KOPT-K1 (cell line): Measurements from ENCODE around the gene RNF152.

Source experiments
- H3K27ac ChIP-seq: fragments of 200-600 bp; sonication (generic); 2 replicates; pipeline ENCODE4 v1.5.1; 2016; ENCODE audit warnings: antibody characterized with exemption, mild to moderate bottlenecking, low read depth, low read length; ENCODE audit not compliant: poor library complexity, severe bottlenecking
- H3K36me3 ChIP-seq: fragments of 200-600 bp; sonication (generic); 2 replicates; pipeline ENCODE4 v1.5.1; 2017; ENCODE audit warnings: antibody characterized with exemption, mild to moderate bottlenecking, low read length, moderate library complexity; ENCODE audit not compliant: insufficient read depth
- H3K9me3 ChIP-seq: fragments of 200-600 bp; sonication (generic); 2 replicates; pipeline ENCODE4 v1.5.1; 2017; ENCODE audit warnings: antibody characterized with exemption, low read length, mild to moderate bottlenecking; ENCODE audit not compliant: insufficient read depth, poor library complexity, severe bottlenecking

RNF152 gene

GRCh38 chr18:61851940-61852451 lies 40.8 kb downstream of the RNF152 start:
- H3K27ac ChIP-seq = no peak overlapping the region

DNA sequence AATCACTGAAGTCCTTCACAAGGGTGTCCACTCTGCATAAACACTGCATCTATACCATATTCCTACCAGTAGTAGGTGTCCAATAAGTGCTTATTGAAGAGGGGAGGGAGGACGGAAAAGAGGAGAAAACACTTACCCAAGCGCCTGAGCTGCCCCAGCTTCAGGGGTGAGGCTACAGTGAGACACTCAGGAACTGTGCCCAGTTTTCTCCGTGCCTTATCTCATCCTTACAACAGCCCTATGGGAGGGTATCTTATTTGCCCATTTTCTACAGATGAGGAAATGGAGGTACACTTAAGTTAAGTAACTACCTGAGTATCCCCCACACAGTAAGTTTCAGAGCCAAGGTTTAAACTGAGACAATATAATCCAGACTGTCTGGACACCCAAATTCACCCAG lies 41.5 kb downstream of the RNF152 start:
- Histone ChIP-seq H3K27ac (no peak overlapping the region), H3K36me3 (no peaks in the 10 kb centered on the region)

More at GRCh38 chr18:61851940-61852451, 40.8 kb downstream of the RNF152 start:
- Histone ChIP-seq H3K9me3 (no peaks in the 10 kb centered on the region), H3K36me3 (no peaks in the 10 kb centered on the region)

GRCh38 chr18:61850756-61851155 lies 42.1 kb downstream of the RNF152 start:
- H3K27ac ChIP-seq = no peak overlapping the region
- no peaks in the 10 kb centered on the region for H3K36me3 ChIP-seq
- no peaks in the 10 kb centered on the region for H3K9me3 ChIP-seq

More for the DNA sequence above, 41.5 kb downstream of the RNF152 start:
- no peaks in the 10 kb centered on the region for H3K9me3 ChIP-seq

DNA sequence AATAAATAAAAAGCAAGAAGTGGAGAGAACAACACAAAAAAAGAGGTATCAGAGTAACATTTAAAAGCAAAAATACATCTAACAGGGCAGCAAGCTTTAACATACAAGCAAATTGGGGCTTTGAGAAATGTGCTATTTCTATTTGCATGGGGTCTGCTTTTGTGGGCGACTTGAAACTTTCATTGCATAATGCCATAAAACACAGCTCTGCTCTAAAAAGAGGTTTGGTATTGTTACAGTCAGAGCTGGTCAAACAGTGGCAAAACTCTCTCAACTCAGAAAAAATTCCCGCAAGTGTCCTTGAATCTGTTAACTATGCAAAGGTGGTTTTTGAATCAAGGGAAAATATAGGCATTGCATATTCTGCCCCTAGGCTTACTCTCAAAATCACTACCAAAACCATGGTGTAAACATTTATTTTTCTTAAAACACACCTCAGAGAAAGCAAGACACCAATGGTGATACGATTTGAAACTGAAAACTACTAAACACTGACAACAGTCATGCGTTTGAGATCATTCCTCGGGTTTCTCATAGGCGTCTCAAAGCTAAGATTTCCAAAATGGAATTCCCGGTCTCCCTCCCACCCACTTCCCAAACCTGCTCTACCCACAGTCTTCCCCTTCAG lies 45.5 kb downstream of the RNF152 start:
- H3K9me3 ChIP-seq = no peaks in the 10 kb centered on the region
- no peak overlapping the region for H3K27ac ChIP-seq
- no peaks in the 10 kb centered on the region for H3K36me3 ChIP-seq

GRCh38 chr18:61845197-61845596 lies 47.6 kb downstream of the RNF152 start:
- H3K9me3 ChIP-seq = no peaks in the 10 kb centered on the region
- no peak overlapping the region for H3K27ac ChIP-seq
- no peaks in the 10 kb centered on the region for H3K36me3 ChIP-seq

DNA sequence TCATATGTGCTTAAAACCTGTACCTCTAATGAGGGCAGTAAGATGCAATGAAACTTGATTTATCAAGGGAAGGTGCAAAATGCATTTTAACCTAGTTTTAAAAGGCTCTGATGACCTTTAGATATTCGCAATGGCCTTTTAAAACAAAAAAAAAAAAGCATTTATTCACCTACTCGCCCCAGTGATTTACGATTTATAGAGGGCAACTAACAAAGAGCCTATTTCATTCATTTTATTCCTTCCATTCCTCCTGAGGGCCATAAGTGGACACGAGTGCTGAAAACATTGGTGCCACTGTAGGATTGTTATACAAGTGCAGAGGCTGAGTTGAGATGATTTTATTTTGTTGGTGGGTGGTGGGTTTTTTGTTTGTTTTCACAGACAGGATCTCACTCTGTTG lies 48.1 kb downstream of the RNF152 start:
- H3K36me3 ChIP-seq = no peaks in the 10 kb centered on the region
- H3K27ac ChIP-seq = no peak overlapping the region
- peaks cover 2% of the 10 kb centered on the region for H3K9me3 ChIP-seq

DNA sequence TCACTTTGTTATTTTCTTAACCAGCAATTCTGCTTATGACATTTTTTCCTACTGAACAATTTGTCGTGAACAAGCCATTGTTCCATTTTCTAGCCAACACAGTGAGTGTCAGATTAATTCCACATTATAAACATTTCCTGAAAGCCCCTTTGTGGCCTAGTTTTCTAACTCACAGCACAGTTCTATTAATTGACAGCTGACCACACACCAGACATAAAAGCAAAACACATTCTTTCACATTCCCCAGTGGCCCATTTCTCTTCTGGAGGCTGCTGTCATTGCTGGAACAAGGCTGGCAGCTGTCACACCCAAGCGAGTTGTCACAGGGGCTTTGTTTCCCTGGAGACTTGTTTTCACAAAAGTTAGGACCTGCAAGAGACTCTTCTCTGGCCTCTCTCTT lies 50.7 kb downstream of the RNF152 start:
- no peaks in the 10 kb centered on the region for H3K36me3 ChIP-seq
- H3K9me3 ChIP-seq = peaks cover 11% of the 10 kb centered on the region
- H3K27ac ChIP-seq = no peak overlapping the region

GRCh38 chr18:61841706-61842105 lies 51.1 kb downstream of the RNF152 start:
- H3K36me3 ChIP-seq = no peaks in the 10 kb centered on the region
- peaks cover 15% of the 10 kb centered on the region for H3K9me3 ChIP-seq
- no peak overlapping the region for H3K27ac ChIP-seq

DNA sequence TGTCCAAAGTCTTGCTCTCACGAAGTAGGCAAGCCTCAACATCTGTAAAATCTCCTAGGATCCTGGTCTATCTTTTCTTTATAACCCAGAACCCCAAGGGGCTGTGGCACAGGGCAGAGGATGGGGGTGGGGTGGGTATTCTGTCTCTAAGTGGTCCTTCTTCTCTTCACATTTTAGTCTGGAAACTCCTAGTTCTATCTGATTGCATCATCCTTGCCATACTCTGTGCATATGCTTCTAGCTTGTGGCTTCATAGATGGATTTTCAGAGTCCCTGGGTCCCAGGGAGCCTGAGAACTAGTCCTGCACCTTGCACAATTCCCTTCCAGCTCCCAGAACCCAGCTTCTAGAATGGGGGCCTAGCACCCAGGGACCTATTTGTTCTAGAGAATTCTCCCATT lies 52.5 kb downstream of the RNF152 start:
- H3K9me3 ChIP-seq = peaks cover 27% of the 10 kb centered on the region
- H3K36me3 ChIP-seq = no peaks in the 10 kb centered on the region
- no peak overlapping the region for H3K27ac ChIP-seq

DNA sequence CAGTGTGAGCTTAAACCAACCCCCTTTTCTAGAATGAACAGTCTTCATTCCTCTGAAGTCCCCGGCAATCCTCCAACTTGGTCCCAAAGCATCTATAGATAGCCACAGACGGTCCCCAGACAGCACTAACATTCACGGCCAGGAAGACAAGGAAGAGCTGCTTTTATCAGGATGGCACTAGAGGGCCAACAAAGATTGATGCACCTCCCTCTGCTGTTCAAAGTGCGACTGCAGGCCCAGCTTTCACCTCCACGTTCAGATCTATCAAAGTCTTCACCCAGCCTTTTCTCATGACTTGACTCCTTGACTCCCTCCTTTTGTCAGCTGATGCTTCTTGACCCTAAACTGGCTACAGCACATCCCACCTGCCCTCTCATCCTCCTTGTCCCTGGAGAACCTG lies 54.3 kb downstream of the RNF152 start:
- peaks cover 27% of the 10 kb centered on the region for H3K9me3 ChIP-seq
- no peaks in the 10 kb centered on the region for H3K36me3 ChIP-seq
- no peak overlapping the region for H3K27ac ChIP-seq

DNA sequence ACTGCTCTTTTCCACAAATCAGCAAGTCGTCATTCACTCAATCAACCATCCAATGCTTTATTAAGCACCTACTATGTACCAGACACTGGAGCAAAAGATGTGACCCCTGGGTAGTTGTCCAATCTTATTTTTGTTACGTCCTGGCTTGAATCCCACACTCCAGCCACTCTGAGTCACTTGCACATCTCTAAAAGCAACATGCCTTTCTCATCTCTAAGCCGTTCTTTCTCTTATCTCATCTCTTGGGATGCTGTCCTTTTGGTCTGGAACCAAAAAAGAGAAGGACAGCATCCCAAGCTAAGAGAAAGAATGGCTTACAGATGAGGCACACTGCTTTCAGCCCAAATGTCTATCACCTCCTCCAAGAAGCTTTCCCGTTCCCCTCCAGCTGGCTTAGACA lies 58.8 kb downstream of the RNF152 start:
- H3K9me3 ChIP-seq = peaks cover 20% of the 10 kb centered on the region
- peak overlapping the region; percentile 72 for H3K27ac ChIP-seq
- H3K36me3 ChIP-seq = no peaks in the 10 kb centered on the region

GRCh38 chr18:61833387-61833786 lies 59.4 kb downstream of the RNF152 start:
- H3K36me3 ChIP-seq = no peaks in the 10 kb centered on the region
- H3K9me3 ChIP-seq = peaks cover 20% of the 10 kb centered on the region
- peak overlapping the region; percentile 72 for H3K27ac ChIP-seq

GRCh38 chr18:61832858-61833257 lies 59.9 kb downstream of the RNF152 start:
- Histone ChIP-seq H3K36me3 (no peaks in the 10 kb centered on the region), H3K27ac (peak overlapping the region; percentile 72), H3K9me3 (peaks cover 17% of the 10 kb centered on the region)

- no peak overlapping the region for H3K27ac ChIP-seq
- no peaks in the 10 kb centered on the region for H3K36me3 ChIP-seq
- H3K9me3 ChIP-seq = peaks cover 6% of the 10 kb centered on the region
Observed at GRCh38 chr18:61831071-61831470, 61.7 kb downstream of the RNF152 start.

DNA sequence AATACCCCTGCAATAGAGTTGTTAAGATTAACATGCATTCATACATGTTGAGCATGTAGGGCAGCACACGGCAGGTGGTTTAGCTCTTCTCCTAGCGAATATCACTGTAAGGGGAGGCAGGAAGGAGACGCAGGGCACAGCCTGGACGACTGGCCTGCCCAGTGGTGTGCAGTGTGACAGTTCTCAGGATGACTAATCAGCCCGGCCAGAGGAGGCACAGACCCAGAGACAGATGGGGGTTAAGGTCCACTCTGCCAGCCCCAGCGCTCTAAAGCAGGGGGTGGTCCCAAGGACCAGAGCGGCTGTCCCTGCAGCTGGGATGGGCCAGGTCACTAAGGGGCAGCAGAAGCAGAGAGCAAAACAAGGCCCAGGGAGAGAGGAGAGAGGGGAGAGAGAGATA lies 63.7 kb downstream of the RNF152 start:
- no peak overlapping the region for H3K27ac ChIP-seq
- no peaks in the 10 kb centered on the region for H3K9me3 ChIP-seq
- no peaks in the 10 kb centered on the region for H3K36me3 ChIP-seq

DNA sequence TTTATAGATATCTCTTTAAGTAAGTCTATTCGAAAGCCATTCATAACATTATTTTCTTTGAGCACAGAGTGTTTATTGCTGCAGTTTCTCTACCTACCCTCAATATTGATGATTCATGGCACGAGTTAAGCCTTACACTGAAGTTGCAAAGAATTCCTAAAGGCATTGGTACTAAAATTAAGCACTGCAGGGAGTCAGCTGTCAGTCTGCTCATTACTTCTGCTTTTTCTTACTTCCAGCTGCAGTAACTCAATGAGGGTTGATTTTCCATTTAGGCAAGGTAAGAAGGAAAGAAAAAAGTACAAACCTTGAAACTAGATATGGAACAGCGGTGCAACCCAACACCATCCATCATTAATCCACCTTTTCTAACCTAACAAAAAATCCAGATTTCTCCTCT lies 65.2 kb downstream of the RNF152 start:
- Histone ChIP-seq H3K9me3 (no peaks in the 10 kb centered on the region), H3K27ac (no peak overlapping the region), H3K36me3 (no peaks in the 10 kb centered on the region)
